ENCODE data around the gene MRRF. TPM values are rescaled to one million over a fixed set of nuclear protein-coding genes. Genes with fewer than 3 reads are reported as not detected.

Gene MRRF
- total RNA-seq, 2 donors from 2014 or later = 21.1 to 35.4 TPM

DNA sequence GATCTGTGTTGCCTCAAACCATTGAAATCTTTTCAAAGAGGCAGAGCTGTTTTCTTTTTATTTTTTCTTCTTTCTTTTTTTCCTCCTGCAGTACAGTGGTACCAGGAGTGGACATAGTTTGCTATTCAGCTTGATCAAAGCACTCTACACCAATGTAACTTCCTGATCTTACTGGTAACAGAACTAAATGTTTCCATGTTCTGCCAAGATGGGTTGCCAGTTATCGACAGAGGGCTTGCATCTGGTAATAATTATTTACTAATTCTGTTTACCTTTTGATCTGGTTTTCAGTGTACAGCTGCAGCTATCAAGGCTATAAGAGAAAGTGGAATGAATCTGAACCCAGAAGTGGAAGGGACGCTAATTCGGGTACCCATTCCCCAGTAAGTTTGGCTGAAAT is 26.8 kb downstream of the MRRF start:
- TF ChIP-seq POLR2A (IDR thresholded peaks at IDR 0.05) (no peak), POLR2AphosphoS5 (IDR thresholded peaks at IDR 0.05) (no peak)
- Histone ChIP-seq H3K9me3 (no peaks in the 10 kb centered on the region), H3K27me3 (replicated peaks; ENCODE audit: insufficient read depth) (no peaks in the 10 kb centered on the region), H3K27ac (no peak overlapping the region), H3K4me3 (no peak overlapping the region), H3K4me1 (replicated peaks) (no peaks in the 10 kb centered on the region), H3K36me3 (no peaks in the 10 kb centered on the region)
- intact Hi-C loops (cut with DNase I) = no loop called here
- WGBS = 85% methylated on average over 3 of the region's 3 CpGs
- no peak for DNase-seq (ENCODE audit: low spot score)

GRCh38 chr9:122294531-122294930 is 29.8 kb downstream of the MRRF start:
- TF ChIP-seq POLR2AphosphoS5 (IDR thresholded peaks at IDR 0.05) = no peak
- no peak for TF ChIP-seq POLR2A (IDR thresholded peaks at IDR 0.05)
- TF ChIP-seq, protein P1, sequence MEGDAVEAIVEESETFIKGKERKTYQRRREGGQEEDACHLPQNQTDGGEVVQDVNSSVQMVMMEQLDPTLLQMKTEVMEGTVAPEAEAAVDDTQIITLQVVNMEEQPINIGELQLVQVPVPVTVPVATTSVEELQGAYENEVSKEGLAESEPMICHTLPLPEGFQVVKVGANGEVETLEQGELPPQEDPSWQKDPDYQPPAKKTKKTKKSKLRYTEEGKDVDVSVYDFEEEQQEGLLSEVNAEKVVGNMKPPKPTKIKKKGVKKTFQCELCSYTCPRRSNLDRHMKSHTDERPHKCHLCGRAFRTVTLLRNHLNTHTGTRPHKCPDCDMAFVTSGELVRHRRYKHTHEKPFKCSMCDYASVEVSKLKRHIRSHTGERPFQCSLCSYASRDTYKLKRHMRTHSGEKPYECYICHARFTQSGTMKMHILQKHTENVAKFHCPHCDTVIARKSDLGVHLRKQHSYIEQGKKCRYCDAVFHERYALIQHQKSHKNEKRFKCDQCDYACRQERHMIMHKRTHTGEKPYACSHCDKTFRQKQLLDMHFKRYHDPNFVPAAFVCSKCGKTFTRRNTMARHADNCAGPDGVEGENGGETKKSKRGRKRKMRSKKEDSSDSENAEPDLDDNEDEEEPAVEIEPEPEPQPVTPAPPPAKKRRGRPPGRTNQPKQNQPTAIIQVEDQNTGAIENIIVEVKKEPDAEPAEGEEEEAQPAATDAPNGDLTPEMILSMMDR (IDR thresholded peaks at IDR 0.05) = no peak
- intact Hi-C loops (cut with DNase I) = no loop called here
- Histone ChIP-seq H3K4me3 (no peak overlapping the region), H3K36me3 (no peaks in the 10 kb centered on the region), H3K27ac (no peak overlapping the region), H3K9me3 (no peaks in the 10 kb centered on the region), H3K4me1 (replicated peaks) (no peaks in the 10 kb centered on the region), H3K27me3 (replicated peaks; ENCODE audit: insufficient read depth) (no peaks in the 10 kb centered on the region)
- 48% methylated on average over 4 of the region's 4 CpGs for WGBS
- no peak for DNase-seq (ENCODE audit: low spot score)

- Histone ChIP-seq H3K36me3 (no peaks in the 10 kb centered on the region), H3K9me3 (no peaks in the 10 kb centered on the region), H3K4me3 (no peak overlapping the region), H3K27me3 (replicated peaks; ENCODE audit: insufficient read depth) (no peaks in the 10 kb centered on the region), H3K27ac (no peak overlapping the region), H3K4me1 (replicated peaks) (no peaks in the 10 kb centered on the region)
- DNase-seq (ENCODE audit: low spot score) = no peak
- TF ChIP-seq, protein P1 (IDR thresholded peaks at IDR 0.05) = no peak
- TF ChIP-seq POLR2A (IDR thresholded peaks at IDR 0.05) = no peak
- TF ChIP-seq POLR2AphosphoS5 (IDR thresholded peaks at IDR 0.05) = no peak
- intact Hi-C loops (cut with DNase I) = no loop called here
- WGBS = 86% methylated on average over 3 of the region's 3 CpGs
Measured at GRCh38 chr9:122297512-122297911, 32.8 kb downstream of the MRRF start.

GRCh38 chr9:122302237-122303093 is 37.8 kb downstream of the MRRF start:
- H3K27me3 ChIP-seq (replicated peaks; ENCODE audit: insufficient read depth) = no peaks in the 10 kb centered on the region
- intact Hi-C loops (cut with DNase I) = no loop called here
- no peaks in the 10 kb centered on the region for H3K36me3 ChIP-seq
- no peak for TF ChIP-seq POLR2A (IDR thresholded peaks at IDR 0.05)
- no peak for TF ChIP-seq POLR2AphosphoS5 (IDR thresholded peaks at IDR 0.05)
- TF ChIP-seq, protein P1 (IDR thresholded peaks at IDR 0.05) = no peak
- DNase-seq (ENCODE audit: low spot score) = no peak
- H3K9me3 ChIP-seq = no peaks in the 10 kb centered on the region
- H3K4me3 ChIP-seq = no peak overlapping the region
- 94% methylated on average over 5 of the region's 5 CpGs for WGBS
- no peaks in the 10 kb centered on the region for H3K4me1 ChIP-seq (replicated peaks)
- no peak overlapping the region for H3K27ac ChIP-seq

GRCh38 chr9:122307061-122307460 is 42.4 kb downstream of the MRRF start:
- Histone ChIP-seq H3K27me3 (replicated peaks; ENCODE audit: insufficient read depth) (no peaks in the 10 kb centered on the region), H3K4me3 (no peak overlapping the region), H3K27ac (no peak overlapping the region), H3K36me3 (no peaks in the 10 kb centered on the region), H3K4me1 (replicated peaks) (no peaks in the 10 kb centered on the region), H3K9me3 (no peaks in the 10 kb centered on the region)
- TF ChIP-seq POLR2A (IDR thresholded peaks at IDR 0.05) = no peak
- TF ChIP-seq, protein P1 (IDR thresholded peaks at IDR 0.05) = no peak
- no peak for TF ChIP-seq POLR2AphosphoS5 (IDR thresholded peaks at IDR 0.05)
- DNase-seq (ENCODE audit: low spot score) = no peak
- 71% methylated on average over 5 of the region's 5 CpGs for WGBS
- intact Hi-C loops (cut with DNase I) = no loop called here

All from prostate gland (tissue), 2 donors.